WTC11 (cell line): ENCODE results near the gene PIAS3. TPM values are rescaled to one million over a fixed set of nuclear protein-coding genes. Genes with fewer than 3 reads are reported as not detected.

Source experiments
- ATAC-seq: fragments of 200-7000 bp; cut with Tn5 transposase; 2 replicates; pipeline ENCODE4 v1.10.0; 2021; ENCODE audit warnings: mild to moderate bottlenecking, moderate library complexity
- CTCF ChIA-PET: fragments of 300-600 bp; sonication (Branson Sonifier 250); formaldehyde crosslinking; loops from one replicate; lab custom pipeline; 2021; ENCODE audit warnings: antibody characterized with exemption; lab: Charles Lee
- POLR2A ChIA-PET: fragments of 350-600 bp; sonication (Branson Sonifier 250); formaldehyde crosslinking; loops from one replicate; lab custom pipeline; 2021; ENCODE audit warnings: antibody characterized with exemption; lab: Charles Lee
- DNase-seq: peaks from one replicate; pipeline ENCODE4 v3.0.0; 2021; ENCODE audit warnings: low spot score
- H3K27ac Mint-ChIP-seq: 2 replicates; pipeline ENCODE4 v1.8.0; 2021; ENCODE audit warnings: mixed read lengths
- H3K27me3 Mint-ChIP-seq: 2 replicates; pipeline ENCODE4 v1.8.0; 2021; ENCODE audit warnings: low read depth, mild to moderate bottlenecking, moderate library complexity, mixed read lengths
- H3K36me3 Mint-ChIP-seq: 2 replicates; pipeline ENCODE4 v1.8.0; 2021; ENCODE audit warnings: mixed read lengths
- H3K4me1 Mint-ChIP-seq: 2 replicates; pipeline ENCODE4 v1.8.0; 2022; ENCODE audit warnings: mixed read lengths
- H3K4me3 Mint-ChIP-seq: 2 replicates; pipeline ENCODE4 v1.8.0; 2021; ENCODE audit warnings: mild to moderate bottlenecking, moderate library complexity, mixed read lengths
- H3K9me3 Mint-ChIP-seq: 2 replicates; pipeline ENCODE4 v1.8.0; 2021; ENCODE audit warnings: mixed read lengths
- CREB1 ChIP-seq: sonication (generic); formaldehyde crosslinking; IDR thresholded peaks from 2 replicates; pipeline ENCODE4 v1.8.0; 2023; ENCODE audit warnings: mild to moderate bottlenecking, missing genetic modification reagents
- ELF4 ChIP-seq: sonication (generic); formaldehyde crosslinking; IDR thresholded peaks from 2 replicates; pipeline ENCODE4 v1.8.1; 2022; ENCODE audit warnings: low read depth, mild to moderate bottlenecking, moderate library complexity, missing genetic modification reagents
- ESRRA ChIP-seq: sonication (generic); formaldehyde crosslinking; IDR thresholded peaks from 2 replicates; pipeline ENCODE4 v1.8.1; 2022; ENCODE audit warnings: mild to moderate bottlenecking, missing genetic modification reagents, borderline replicate concordance
- PREB ChIP-seq: sonication (generic); formaldehyde crosslinking; IDR thresholded peaks from 2 replicates; pipeline ENCODE4 v1.8.1; 2022; ENCODE audit warnings: mild to moderate bottlenecking, missing genetic modification reagents, moderate library complexity, borderline replicate concordance
- PRRX2 ChIP-seq: fragments of 250-450 bp; sonication (Bioruptor Pico); IDR thresholded peaks from 2 replicates; pipeline ENCODE4 v1.8.0; 2021; ENCODE audit warnings: mild to moderate bottlenecking
- RELA ChIP-seq: sonication (generic); formaldehyde crosslinking; IDR thresholded peaks from 2 replicates; pipeline ENCODE4 v1.8.1; 2022; ENCODE audit warnings: missing genetic modification reagents, mild to moderate bottlenecking, borderline replicate concordance
- SMAD3 ChIP-seq: sonication (generic); formaldehyde crosslinking; IDR thresholded peaks from 2 replicates; pipeline ENCODE4 v1.8.0; 2022; ENCODE audit warnings: missing genetic modification reagents, mild to moderate bottlenecking, borderline replicate concordance
- TP53 ChIP-seq: sonication (generic); formaldehyde crosslinking; IDR thresholded peaks from 2 replicates; pipeline ENCODE4 v1.8.1; 2023; ENCODE audit warnings: mild to moderate bottlenecking, missing genetic modification reagents
- ZMAT4 ChIP-seq: fragments of 250-450 bp; sonication (Bioruptor Pico); IDR thresholded peaks from 2 replicates; pipeline ENCODE4 v1.9.0; 2021; ENCODE audit warnings: mild to moderate bottlenecking
- ZNF281 ChIP-seq: sonication (generic); formaldehyde crosslinking; IDR thresholded peaks from 2 replicates; pipeline ENCODE4 v1.8.0; 2023; ENCODE audit warnings: mild to moderate bottlenecking, missing genetic modification reagents
- ZNF317 ChIP-seq: sonication (generic); formaldehyde crosslinking; IDR thresholded peaks from 2 replicates; pipeline ENCODE4 v1.8.1; 2023; ENCODE audit warnings: low read depth, mild to moderate bottlenecking, moderate library complexity, missing genetic modification reagents, borderline replicate concordance
- ZNF425 ChIP-seq: fragments of 250-450 bp; sonication (Bioruptor Pico); conservative IDR thresholded peaks from 2 replicates; pipeline ENCODE4 v1.9.0; 2021; ENCODE audit warnings: mild to moderate bottlenecking
- total RNA-seq: library from RNA; stranded (reverse); gene quantifications from 3 replicates; pipeline ENCODE4 v1.2.3, GENCODE V29; 2021
- TF ChIP-seq, protein P1 (sequence below): sonication (generic); formaldehyde crosslinking; IDR thresholded peaks from 2 replicates; pipeline ENCODE4 v1.8.0; 2023; ENCODE audit warnings: missing genetic modification reagents
- TF ChIP-seq, protein P2 (sequence below): sonication (generic); formaldehyde crosslinking; IDR thresholded peaks from 2 replicates; pipeline ENCODE4 v1.8.1; 2022; ENCODE audit warnings: low read depth, mild to moderate bottlenecking, moderate library complexity, missing genetic modification reagents, borderline replicate concordance
- TF ChIP-seq, protein P3 (sequence below): fragments of 200-600 bp; IDR thresholded peaks from 2 replicates; pipeline ENCODE4 v1.8.0; 2022; ENCODE audit warnings: antibody characterized with exemption

The PIAS3 gene
- total RNA-seq, 1 experiment from 2014 or later: 44.9 TPM

DNA sequence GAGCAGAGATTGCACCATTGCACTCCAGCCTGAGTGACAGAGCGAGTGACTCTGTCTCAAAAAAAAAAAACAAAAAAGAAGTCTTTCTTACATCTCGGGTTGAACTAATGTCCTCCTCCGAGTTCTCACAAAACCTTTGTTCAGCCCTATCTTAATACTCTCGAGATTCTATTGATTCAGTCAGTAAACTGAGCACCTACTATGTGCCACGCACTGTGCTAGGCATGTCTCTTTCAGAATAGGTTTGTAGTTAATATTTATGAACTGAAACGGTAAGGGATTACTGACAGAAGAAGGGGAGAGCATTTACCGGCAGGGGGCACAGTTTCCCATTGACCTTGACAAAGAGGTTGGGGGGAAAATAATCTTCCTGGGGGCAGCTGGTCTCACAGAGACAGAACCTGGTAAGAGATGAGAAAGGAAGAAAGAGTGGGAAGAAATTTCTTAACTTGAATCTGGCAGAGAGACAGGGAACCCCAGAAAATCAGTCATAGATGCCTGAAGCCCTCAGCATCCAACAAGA lies 3.4 kb downstream of the PIAS3 start:
- Mint-ChIP-seq H3K9me3 (peaks cover 5% of the 10 kb centered on the region), H3K27me3 (no peaks in the 10 kb centered on the region), H3K4me3 (no peak overlapping the region), H3K27ac (no peak overlapping the region), H3K36me3 (peaks cover 71% of the 10 kb centered on the region), H3K4me1 (peaks cover 9% of the 10 kb centered on the region)
- DNase-seq (no peak), ATAC-seq (no peak)
- ChIA-PET CTCF (interaction anchor here (1.3 kb wide), 1 partner anchor 10 kb away, joined by 6 read pairs; the partner anchor contains the start of gene NUDT17), POLR2A (no interaction called here)
- TF ChIP-seq PREB: no peak
- no peak for TF ChIP-seq ZNF317 (CRISPR knock-in tag)
- no peak for TF ChIP-seq TP53 (CRISPR knock-in tag)
- TF ChIP-seq, protein P1, sequence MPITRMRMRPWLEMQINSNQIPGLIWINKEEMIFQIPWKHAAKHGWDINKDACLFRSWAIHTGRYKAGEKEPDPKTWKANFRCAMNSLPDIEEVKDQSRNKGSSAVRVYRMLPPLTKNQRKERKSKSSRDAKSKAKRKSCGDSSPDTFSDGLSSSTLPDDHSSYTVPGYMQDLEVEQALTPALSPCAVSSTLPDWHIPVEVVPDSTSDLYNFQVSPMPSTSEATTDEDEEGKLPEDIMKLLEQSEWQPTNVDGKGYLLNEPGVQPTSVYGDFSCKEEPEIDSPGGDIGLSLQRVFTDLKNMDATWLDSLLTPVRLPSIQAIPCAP (CRISPR knock-in tag): no peak
- no peak for TF ChIP-seq ESRRA
- TF ChIP-seq CREB1: no peak
- no peak for TF ChIP-seq ELF4
- TF ChIP-seq RELA: no peak
- no peak for TF ChIP-seq ZNF281 (CRISPR knock-in tag)
- TF ChIP-seq ZMAT4 (CRISPR knock-in tag): no peak
- no peak for TF ChIP-seq ZNF425 (CRISPR knock-in tag)
- TF ChIP-seq SMAD3: no peak
- TF ChIP-seq, protein P2, sequence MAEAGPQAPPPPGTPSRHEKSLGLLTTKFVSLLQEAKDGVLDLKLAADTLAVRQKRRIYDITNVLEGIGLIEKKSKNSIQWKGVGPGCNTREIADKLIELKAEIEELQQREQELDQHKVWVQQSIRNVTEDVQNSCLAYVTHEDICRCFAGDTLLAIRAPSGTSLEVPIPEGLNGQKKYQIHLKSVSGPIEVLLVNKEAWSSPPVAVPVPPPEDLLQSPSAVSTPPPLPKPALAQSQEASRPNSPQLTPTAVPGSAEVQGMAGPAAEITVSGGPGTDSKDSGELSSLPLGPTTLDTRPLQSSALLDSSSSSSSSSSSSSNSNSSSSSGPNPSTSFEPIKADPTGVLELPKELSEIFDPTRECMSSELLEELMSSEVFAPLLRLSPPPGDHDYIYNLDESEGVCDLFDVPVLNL (CRISPR knock-in tag): no peak

DNA sequence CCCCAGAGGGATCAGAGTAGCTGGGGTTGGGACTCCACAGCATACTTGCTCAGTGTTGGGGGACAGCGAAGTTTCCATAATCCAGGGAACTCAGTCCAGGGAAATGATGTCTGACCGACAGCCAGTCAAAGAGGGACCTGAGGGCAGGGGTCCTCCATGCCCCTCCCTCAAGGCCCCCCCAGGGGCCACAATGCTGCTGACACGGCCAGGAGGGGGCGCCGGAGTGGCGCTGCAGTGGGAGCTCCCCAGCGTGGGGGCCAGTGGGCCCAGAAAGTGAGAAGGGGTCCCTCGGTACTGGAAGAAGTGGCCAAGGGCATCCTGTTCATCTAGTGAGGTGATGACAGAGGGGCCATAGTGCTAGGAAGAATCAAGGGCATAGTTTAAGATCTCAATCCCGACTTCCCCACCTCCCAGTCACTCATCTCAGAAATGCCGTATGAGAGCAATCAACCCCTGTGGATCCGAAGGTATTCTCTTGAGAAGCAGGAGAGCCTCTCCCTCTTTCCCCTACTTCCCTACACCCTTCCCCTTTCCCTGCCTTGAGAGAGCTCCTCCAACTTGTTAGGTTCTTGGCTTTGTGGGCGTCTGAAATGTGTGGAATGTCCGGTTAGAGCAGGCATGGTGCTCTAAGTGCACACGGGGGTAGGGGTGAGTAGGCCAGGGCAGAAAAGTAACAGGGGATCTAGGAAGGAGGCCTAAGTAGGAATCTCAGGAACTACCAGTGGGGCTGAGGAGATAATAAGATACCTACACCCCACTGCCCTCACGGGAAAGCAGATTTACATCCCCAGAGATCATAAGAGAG lies 9.3 kb downstream of the PIAS3 start:
- TF ChIP-seq, protein P3, sequence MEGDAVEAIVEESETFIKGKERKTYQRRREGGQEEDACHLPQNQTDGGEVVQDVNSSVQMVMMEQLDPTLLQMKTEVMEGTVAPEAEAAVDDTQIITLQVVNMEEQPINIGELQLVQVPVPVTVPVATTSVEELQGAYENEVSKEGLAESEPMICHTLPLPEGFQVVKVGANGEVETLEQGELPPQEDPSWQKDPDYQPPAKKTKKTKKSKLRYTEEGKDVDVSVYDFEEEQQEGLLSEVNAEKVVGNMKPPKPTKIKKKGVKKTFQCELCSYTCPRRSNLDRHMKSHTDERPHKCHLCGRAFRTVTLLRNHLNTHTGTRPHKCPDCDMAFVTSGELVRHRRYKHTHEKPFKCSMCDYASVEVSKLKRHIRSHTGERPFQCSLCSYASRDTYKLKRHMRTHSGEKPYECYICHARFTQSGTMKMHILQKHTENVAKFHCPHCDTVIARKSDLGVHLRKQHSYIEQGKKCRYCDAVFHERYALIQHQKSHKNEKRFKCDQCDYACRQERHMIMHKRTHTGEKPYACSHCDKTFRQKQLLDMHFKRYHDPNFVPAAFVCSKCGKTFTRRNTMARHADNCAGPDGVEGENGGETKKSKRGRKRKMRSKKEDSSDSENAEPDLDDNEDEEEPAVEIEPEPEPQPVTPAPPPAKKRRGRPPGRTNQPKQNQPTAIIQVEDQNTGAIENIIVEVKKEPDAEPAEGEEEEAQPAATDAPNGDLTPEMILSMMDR: peak; percentile 52
- no peak for TF ChIP-seq PRRX2
- Mint-ChIP-seq H3K4me1 (peaks cover 3% of the 10 kb centered on the region; the same call in 1 of the 2 replicates), H3K36me3 (peaks cover 47% of the 10 kb centered on the region), H3K27ac (no peak overlapping the region), H3K9me3 (no peaks in the 10 kb centered on the region), H3K27me3 (no peaks in the 10 kb centered on the region), H3K4me3 (no peak overlapping the region)
- peak; percentile 60 for DNase-seq
- ChIA-PET POLR2A (interaction anchor here (1.2 kb wide), 1 partner anchor 10 kb away, joined by 12 read pairs; the partner anchor contains the start of gene PIAS3), CTCF (interaction anchor here (0.6 to 9.0 kb wide), 15 partner anchors 9 to 183 kb away, joined by 3 to 254 read pairs (median 3); partner anchors contain the start of genes ANKRD34A, ITGA10, PEX11B and PIAS3)
- no peak for ATAC-seq
